Measurements from ENCODE around the gene TRIM25. TPM values are rescaled to one million over a fixed set of nuclear protein-coding genes. Genes with fewer than 3 reads are reported as not detected.

TRIM25 gene
- polyA plus RNA-seq, 1 of the 3 experiments (the other 2 are of a cell fraction) = 17.1 TPM

- WGBS (ENCODE audit: low lambda C conversion rate) = 48% methylated on average over 4 of the region's 4 CpGs
- peak; percentile 31; the same call in 1 of the 2 replicates for TF ChIP-seq RXRA (IDR thresholded peaks at IDR 0.05; ENCODE audit: borderline replicate concordance, low read depth)
- peak; percentile 75 for TF ChIP-seq TEAD4 (IDR thresholded peaks at IDR 0.05; ENCODE audit: borderline replicate concordance, insufficient read depth)
- no peak for TF ChIP-seq EZH2phosphoT487 (IDR thresholded peaks at IDR 0.05; ENCODE audit: borderline replicate concordance, low read depth)
- peak; percentile 61 for TF ChIP-seq TCF12 (IDR thresholded peaks at IDR 0.05)
- peak; percentile 80 for TF ChIP-seq JUND (IDR thresholded peaks at IDR 0.05)
- TF ChIP-seq YY1 (IDR thresholded peaks at IDR 0.05; ENCODE audit: low read depth) = no peak
- peak; percentile 77; the same call in 1 of the 2 replicates for TF ChIP-seq FOSL2 (IDR thresholded peaks at IDR 0.05; ENCODE audit: borderline replicate concordance, low read depth)
- peak; percentile 70; the same call in 1 of the 2 replicates for TF ChIP-seq MAX (IDR thresholded peaks at IDR 0.05; ENCODE audit: low read depth)
- no peak for TF ChIP-seq MEF2A (IDR thresholded peaks at IDR 0.05; ENCODE audit: borderline replicate concordance, low read depth)
- TF ChIP-seq RAD21 (IDR thresholded peaks at IDR 0.05; ENCODE audit: low read length) = no peak
- peak; percentile 44; the same call in 1 of the 2 replicates for TF ChIP-seq PBX3 (IDR thresholded peaks at IDR 0.05)
- TF ChIP-seq ZBTB33 (IDR thresholded peaks at IDR 0.05; ENCODE audit: borderline replicate concordance, low read depth) = no peak
- TF ChIP-seq NFIC (IDR thresholded peaks at IDR 0.05; ENCODE audit: borderline replicate concordance) = peak; percentile 36; the same call in 1 of the 2 replicates
- no peak for TF ChIP-seq CHD2 (IDR thresholded peaks at IDR 0.05; ENCODE audit: low read length, partially characterized antibody)
- Histone ChIP-seq H3K36me3 (replicated peaks in 1 of 2; ENCODE audit: control insufficient read depth in 1 of 2, insufficient read depth in 2 of 2, low read length in 1 of 2) (peaks cover 37 to 51% of the 10 kb centered on the region in 2 experiments), H3K4me3 (ENCODE audit: low read depth in 2 of 2, low read length in 1 of 2) (no peak overlapping the region), H3F3A (replicated peaks; ENCODE audit: insufficient read depth) (no peaks in the 10 kb centered on the region), H3K27me3 (ENCODE audit: insufficient read depth) (no peaks in the 10 kb centered on the region), H3K4me1 (ENCODE audit: control insufficient read depth in 1 of 2, insufficient read depth in 2 of 2, low read depth in 1 of 2, low read length in 1 of 2) (peaks cover 0 to 9% of the 10 kb centered on the region in 2 experiments; a peak in 2 of 4 replicates), H3K9me3 (no peaks in the 10 kb centered on the region), H4K20me1 (ENCODE audit: insufficient read depth) (no peaks in the 10 kb centered on the region), H2AFZ (ENCODE audit: low read depth) (no peak overlapping the region), H3K27ac (ENCODE audit: low read depth in 2 of 2, low read length in 1 of 2) (peak overlapping the region in 1 of 2 experiments; percentile 71; a peak in 2 of 4 replicates), H3K9me2 (no peaks in the 10 kb centered on the region), H3K4me2 (peak overlapping the region; percentile 25), H3K79me2 (ENCODE audit: insufficient read depth) (no peaks in the 10 kb centered on the region), H3K9ac (peak overlapping the region; percentile 36)
- ChIA-PET POLR2A (no interaction called here), CTCF (interaction anchor here (1.3 to 3.4 kb wide), 3 partner anchors 11 to 83 kb away, joined by 3 to 13 read pairs (median 9); partner anchors contain the start of genes C17orf67, DGKE and TRIM25)
- no peak for DNase-seq
Observed at GRCh38 chr17:56902348-56902747, 11.5 kb downstream of the TRIM25 start.

GRCh38 chr17:56899403-56899802 is 14.4 kb downstream of the TRIM25 start:
- DNase-seq = no peak
- ChIA-PET POLR2A (interaction anchor here (1.0 kb wide), 1 partner anchor 14 kb away, joined by 3 read pairs; the partner anchor contains the start of gene TRIM25), CTCF (interaction anchor here (0.9 to 1.4 kb wide), 4 partner anchors 9 to 119 kb away, joined by 3 to 5 read pairs (median 4); no protein-coding TSS in a partner anchor)
- WGBS (ENCODE audit: low lambda C conversion rate) = 96% methylated on average over 7 of the region's 7 CpGs
- no peaks in the 10 kb centered on the region for H3K79me2 ChIP-seq (ENCODE audit: insufficient read depth)
- H3K36me3 ChIP-seq (replicated peaks in 1 of 2; ENCODE audit: control insufficient read depth in 1 of 2, insufficient read depth in 2 of 2, low read length in 1 of 2) = peaks cover 17 to 41% of the 10 kb centered on the region in 2 experiments
- H3K27ac ChIP-seq (ENCODE audit: low read depth in 2 of 2, low read length in 1 of 2) = no peak overlapping the region
- H3K4me3 ChIP-seq (ENCODE audit: low read depth in 2 of 2, low read length in 1 of 2) = no peak overlapping the region
- H3K4me1 ChIP-seq (ENCODE audit: control insufficient read depth in 1 of 2, insufficient read depth in 2 of 2, low read depth in 1 of 2, low read length in 1 of 2) = peaks cover 0 to 12% of the 10 kb centered on the region in 2 experiments; a peak in 2 of 4 replicates
- no peak overlapping the region for H3K4me2 ChIP-seq
- H3K9me3 ChIP-seq = no peaks in the 10 kb centered on the region
- H3K9ac ChIP-seq = no peak overlapping the region
- no peaks in the 10 kb centered on the region for H4K20me1 ChIP-seq (ENCODE audit: insufficient read depth)
- peaks cover 5% of the 10 kb centered on the region for H3F3A ChIP-seq (replicated peaks; ENCODE audit: insufficient read depth)
- no peak overlapping the region for H2AFZ ChIP-seq (ENCODE audit: low read depth)
- H3K9me2 ChIP-seq = no peaks in the 10 kb centered on the region
- no peaks in the 10 kb centered on the region for H3K27me3 ChIP-seq (ENCODE audit: insufficient read depth)
- no peak for TF ChIP-seq EZH2phosphoT487 (IDR thresholded peaks at IDR 0.05; ENCODE audit: borderline replicate concordance, low read depth)
- TF ChIP-seq PBX3 (IDR thresholded peaks at IDR 0.05) = no peak
- TF ChIP-seq GABPA (IDR thresholded peaks at IDR 0.05; ENCODE audit: low read depth) = no peak
- no peak for TF ChIP-seq MXI1 (IDR thresholded peaks at IDR 0.05; ENCODE audit: low read depth, low read length)
- TF ChIP-seq RXRA (IDR thresholded peaks at IDR 0.05; ENCODE audit: borderline replicate concordance, low read depth) = no peak
- no peak for TF ChIP-seq SMC3 (IDR thresholded peaks at IDR 0.05; ENCODE audit: low read depth, low read length)
- TF ChIP-seq TAF1 (IDR thresholded peaks at IDR 0.05; ENCODE audit: borderline replicate concordance, low read depth, low read length) = no peak
- TF ChIP-seq YY1 (IDR thresholded peaks at IDR 0.05; ENCODE audit: low read depth) = no peak
- no peak for TF ChIP-seq TCF12 (IDR thresholded peaks at IDR 0.05)
- TF ChIP-seq RAD21 (IDR thresholded peaks at IDR 0.05; ENCODE audit: low read length) = no peak
- no peak for TF ChIP-seq IRF3 (IDR thresholded peaks at IDR 0.05; ENCODE audit: low read depth, low read length)
